CD4-positive, alpha-beta T cell treated with Interleukin-17A for 1 hour (primary cell): ENCODE data around the gene DCTD.

ENCODE experiments used
- DNase-seq: peaks from one replicate; pipeline ENCODE4 v3.0.0-alpha.2; 2020

Gene DCTD

GRCh38 chr4:182890202-182890601 is 27.0 kb downstream of the DCTD start:
- DNase-seq: no peak

GRCh38 chr4:182888891-182889290 is 28.3 kb downstream of the DCTD start:
- no peak for DNase-seq

- no peak for DNase-seq
Measured at GRCh38 chr4:182886768-182887167, 30.4 kb downstream of the DCTD start.

GRCh38 chr4:182886205-182886604 is 31.0 kb downstream of the DCTD start:
- no peak for DNase-seq

GRCh38 chr4:182885738-182886077 is 31.5 kb downstream of the DCTD start:
- DNase-seq: no peak

GRCh38 chr4:182885022-182885737 is 32.0 kb downstream of the DCTD start:
- DNase-seq: no peak

- DNase-seq: no peak
Measured at GRCh38 chr4:182884040-182884439, 33.1 kb downstream of the DCTD start.

- no peak for DNase-seq
Measured at GRCh38 chr4:182883351-182883750, 33.8 kb downstream of the DCTD start.

- DNase-seq: no peak
Measured at GRCh38 chr4:182881914-182882313, 35.3 kb downstream of the DCTD start.

GRCh38 chr4:182880387-182881356 is 36.5 kb downstream of the DCTD start:
- DNase-seq: no peak

- DNase-seq: no peak
Measured at GRCh38 chr4:182879913-182880312, 37.3 kb downstream of the DCTD start.

GRCh38 chr4:182878633-182879495 is 38.3 kb downstream of the DCTD start:
- DNase-seq: no peak

- no peak for DNase-seq
Measured at GRCh38 chr4:182877326-182877883, 39.8 kb downstream of the DCTD start.

GRCh38 chr4:182876427-182876826 is 40.8 kb downstream of the DCTD start:
- DNase-seq: no peak

GRCh38 chr4:182875453-182876405 is 41.5 kb downstream of the DCTD start:
- no peak for DNase-seq

- no peak for DNase-seq
Measured at GRCh38 chr4:182874797-182875345, 42.3 kb downstream of the DCTD start.

GRCh38 chr4:182874304-182874751 is 42.9 kb downstream of the DCTD start:
- no peak for DNase-seq

- DNase-seq: no peak
Measured at GRCh38 chr4:182873726-182874125, 43.5 kb downstream of the DCTD start.

GRCh38 chr4:182873289-182873688 is 43.9 kb downstream of the DCTD start:
- DNase-seq: no peak

GRCh38 chr4:182872886-182873285 is 44.3 kb downstream of the DCTD start:
- no peak for DNase-seq

- no peak for DNase-seq
Measured at GRCh38 chr4:182871616-182872015, 45.6 kb downstream of the DCTD start.
